Daoy (cell line): ENCODE results near the gene SMNDC1. TPM values are rescaled to one million over a fixed set of nuclear protein-coding genes. Genes with fewer than 3 reads are reported as not detected.
A peak's percentile ranks its signal among the peaks of the same experiment; 100 is the strongest.
"Not testable (repeated sequence)": the region's sequence is repeated elsewhere in the genome, so short reads cannot be mapped to it uniquely, and the experiment has no call there.

Experiments
- DNase-seq: peaks from one replicate; pipeline ENCODE4 v3.0.0-alpha.2; 2015; ENCODE audit warnings: low read depth
- total RNA-seq: library from RNA; depleted of rRNA; stranded (reverse); fragments of >200 nt; shearing (Covaris generic); gene quantifications from 2 replicates; pipeline ENCODE4 v1.2.3, GENCODE V29; 2014

The SMNDC1 gene
- total RNA-seq, 1 experiment from 2014 or later, result 5.8 TPM

DNA sequence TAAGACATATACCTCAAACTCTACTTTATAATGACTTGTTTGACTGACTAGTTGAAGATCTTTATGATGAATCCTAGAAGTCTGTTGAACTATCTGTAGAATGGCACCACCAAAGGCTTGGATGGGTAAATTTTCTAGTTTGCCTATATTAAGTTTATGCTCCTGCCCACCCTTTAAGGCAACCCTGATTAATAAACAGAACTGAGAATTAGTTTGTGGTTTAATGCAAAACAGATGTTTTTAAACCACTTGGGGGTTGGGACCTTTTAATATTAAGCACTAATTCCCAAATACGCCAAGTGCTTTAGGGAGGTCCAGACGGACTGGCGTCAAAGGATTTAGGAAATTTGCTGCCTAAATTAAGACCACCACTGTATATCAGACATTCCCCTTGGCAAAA, 20.5 kb downstream of the SMNDC1 start:
- no peak for DNase-seq

DNA sequence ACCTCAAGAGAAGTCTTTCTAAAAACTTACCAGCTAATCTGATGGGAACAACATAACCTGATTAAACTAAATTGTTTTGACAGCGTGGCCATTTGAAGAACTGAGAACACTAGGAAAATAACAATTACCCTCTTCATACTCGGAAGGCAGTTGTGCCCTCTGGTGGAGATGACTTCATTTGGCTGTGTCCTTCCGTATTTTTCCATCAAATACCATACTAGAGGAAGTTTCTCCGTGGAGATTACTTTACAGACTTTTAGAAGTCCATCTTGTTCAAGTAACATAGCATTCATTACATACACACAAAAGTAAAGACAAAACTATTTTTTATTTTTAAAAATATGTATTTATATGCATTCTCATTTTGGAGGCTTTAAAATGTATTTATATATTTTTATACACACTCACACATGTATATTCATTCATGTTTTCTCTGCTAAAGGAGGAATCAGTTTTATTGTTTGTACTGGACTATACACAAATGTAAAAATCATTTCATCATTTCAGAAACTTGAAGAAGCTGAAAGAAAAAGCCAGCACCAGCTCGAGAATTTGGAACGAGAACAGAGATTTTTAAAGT, 25.2 kb downstream of the SMNDC1 start:
- peak; percentile 44 for DNase-seq

DNA sequence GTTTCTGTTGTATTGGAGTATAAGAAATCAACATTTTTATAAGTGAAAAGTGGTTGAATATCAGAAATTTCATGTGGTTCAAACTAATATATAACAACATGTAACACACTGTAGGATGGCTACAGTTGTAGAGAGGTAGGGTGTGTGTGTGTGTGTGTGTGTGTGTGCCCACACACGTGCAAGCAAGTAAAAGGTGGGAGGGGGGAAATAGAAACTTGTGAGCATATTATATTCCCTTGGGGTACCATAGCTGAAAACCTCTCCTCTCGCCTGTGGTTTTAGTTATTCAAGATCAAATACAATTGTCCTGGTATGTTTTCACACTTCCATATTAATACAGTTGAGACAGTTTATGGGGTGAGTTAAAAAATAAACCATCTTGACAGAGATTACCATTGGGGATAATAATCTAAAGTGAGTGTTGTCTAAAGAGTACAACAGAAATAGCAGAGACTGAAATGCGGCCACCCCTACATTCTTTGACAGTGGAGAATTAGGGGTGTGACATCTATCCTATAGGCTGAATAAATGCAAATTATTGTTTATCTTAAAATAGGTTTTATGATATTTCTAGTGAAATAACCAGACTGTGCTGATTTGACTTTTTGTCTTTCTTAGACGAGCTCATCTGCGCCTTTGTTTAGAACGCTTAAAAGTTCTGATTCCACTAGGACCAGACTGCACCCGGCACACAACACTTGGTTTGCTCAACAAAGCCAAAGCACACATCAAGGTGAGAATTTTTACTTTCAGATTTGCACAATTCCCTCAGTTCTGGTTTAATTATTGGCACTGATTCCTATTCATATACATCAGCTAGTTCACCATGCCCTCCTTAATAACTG, 25.9 kb downstream of the SMNDC1 start:
- DNase-seq, result no peak

GRCh38 chr10:110277591-110277990, 27.1 kb downstream of the SMNDC1 start:
- DNase-seq, result no peak

- no peak for DNase-seq
Observed at GRCh38 chr10:110276603-110277002, 28.1 kb downstream of the SMNDC1 start.

- no peak for DNase-seq
Observed at GRCh38 chr10:110275128-110275729, 29.5 kb downstream of the SMNDC1 start.

- DNase-seq, result no peak
Observed at GRCh38 chr10:110274647-110275046, 30.1 kb downstream of the SMNDC1 start.

- DNase-seq, result no peak
Observed at GRCh38 chr10:110274072-110274627, 30.6 kb downstream of the SMNDC1 start.

- peak; percentile 42 for DNase-seq
Observed at GRCh38 chr10:110273474-110273873, 31.2 kb downstream of the SMNDC1 start.

DNA sequence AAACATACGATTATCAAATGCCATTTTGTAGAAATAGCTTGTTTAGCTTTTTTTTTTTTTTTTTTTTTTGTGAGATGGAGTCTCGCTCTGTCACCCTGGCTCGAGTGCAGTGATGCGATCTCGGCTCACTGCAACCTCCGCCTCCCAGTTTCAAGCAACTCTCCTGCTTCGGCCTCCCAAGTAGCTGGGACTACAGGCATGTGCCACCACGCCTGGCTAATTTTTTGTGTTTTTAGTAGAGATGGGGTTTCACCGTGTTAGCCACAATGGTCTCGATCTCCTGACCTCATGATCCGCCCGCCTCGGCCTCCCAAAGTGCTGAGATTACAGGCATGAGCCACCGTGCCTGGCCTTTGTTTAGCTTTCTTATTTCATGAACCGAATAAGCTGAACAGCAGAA, 31.7 kb downstream of the SMNDC1 start:
- not testable (repeated sequence) for DNase-seq

- DNase-seq, result peak; percentile 15
Observed at GRCh38 chr10:110269374-110270318, 35.1 kb downstream of the SMNDC1 start.

DNA sequence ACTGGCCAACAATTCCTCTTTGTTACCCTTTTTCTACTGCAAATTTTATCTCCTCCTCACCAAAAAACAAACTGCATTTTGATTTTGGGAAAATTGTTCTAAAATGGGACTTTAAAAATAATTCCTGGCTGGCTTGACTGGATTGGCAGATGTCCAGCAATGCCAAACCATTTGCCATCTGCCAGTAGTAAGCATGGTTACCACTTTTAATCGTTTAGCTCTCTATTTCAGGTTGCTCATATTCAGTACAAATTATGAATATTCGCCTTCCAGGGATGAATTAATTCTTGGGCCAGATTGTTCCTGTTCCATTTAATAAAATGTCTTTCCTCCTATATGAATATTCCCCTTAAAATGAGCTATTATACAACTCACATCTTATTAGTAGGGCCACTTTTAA, 35.7 kb downstream of the SMNDC1 start:
- DNase-seq, result no peak

DNA sequence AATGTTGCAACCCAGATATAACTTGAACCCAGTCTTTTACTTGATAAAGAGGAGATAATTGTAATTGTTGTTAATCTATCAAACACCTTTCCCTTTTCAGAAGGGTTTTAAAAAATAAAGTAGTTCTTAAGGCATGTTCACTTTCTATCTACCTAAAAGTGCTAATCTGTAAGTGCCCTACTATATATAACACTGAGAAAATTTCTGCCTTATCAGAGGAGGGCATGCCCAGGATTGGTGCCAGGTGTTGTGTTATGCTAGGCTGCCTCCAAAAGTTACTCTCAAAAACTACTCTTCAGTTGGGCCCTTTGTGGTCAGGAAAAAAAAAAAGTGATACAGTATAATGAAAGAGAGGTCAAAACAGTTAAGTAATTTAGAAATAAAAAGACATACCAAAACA, 36.3 kb downstream of the SMNDC1 start:
- no peak for DNase-seq

GRCh38 chr10:110267276-110267675, 37.4 kb downstream of the SMNDC1 start:
- DNase-seq, result no peak

DNA sequence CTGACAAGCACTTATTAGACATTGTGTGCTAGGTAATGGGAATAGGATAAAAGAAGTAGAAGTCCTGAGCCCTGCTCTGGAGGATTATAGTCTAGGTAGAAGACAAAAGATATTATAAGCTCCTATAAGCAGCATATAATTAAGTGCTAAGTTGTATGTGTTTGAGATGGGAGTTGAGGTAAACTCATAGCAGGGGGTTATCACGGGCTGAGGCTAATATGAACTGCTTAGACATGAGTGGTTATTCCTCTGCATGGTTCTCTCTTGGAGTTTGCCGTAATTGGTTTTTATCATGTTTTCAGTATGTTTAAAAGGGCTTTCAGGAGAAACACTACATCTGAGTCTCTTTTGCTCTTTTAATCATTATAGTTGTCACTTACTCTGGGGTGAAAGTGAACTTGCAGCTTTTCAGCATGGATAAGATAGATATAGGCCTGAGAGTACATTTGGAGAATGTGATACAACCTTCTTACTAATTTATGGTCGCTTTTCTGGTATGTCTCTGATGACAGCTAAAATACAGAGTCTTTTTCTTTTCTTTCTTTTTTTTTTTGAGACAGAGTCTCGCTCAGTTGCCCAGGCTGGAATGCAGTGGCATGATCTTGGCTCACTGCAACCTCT, 39.0 kb downstream of the SMNDC1 start:
- DNase-seq, result no peak

DNA sequence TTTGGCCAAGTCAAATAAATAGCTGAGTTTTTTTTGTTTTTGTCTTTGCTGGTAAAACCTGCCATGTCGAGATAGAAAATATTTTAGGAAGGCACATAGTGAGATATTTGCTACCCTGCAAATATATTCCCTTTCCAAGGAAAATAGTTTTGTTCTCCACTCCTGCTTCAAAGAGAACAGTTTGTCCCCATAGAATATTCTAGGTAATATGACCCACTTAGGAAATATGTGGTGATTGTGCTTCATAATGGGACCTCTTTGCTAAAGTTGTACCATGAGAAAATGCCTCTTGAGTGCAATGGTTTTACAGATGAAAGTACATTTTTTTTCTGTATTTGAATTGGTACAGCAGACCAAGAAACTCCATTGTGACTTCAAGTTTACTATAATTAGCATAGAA, 41.6 kb downstream of the SMNDC1 start:
- DNase-seq, result no peak

- DNase-seq, result no peak
Observed at GRCh38 chr10:110260746-110261477, 43.8 kb downstream of the SMNDC1 start.

GRCh38 chr10:110259317-110259716, 45.4 kb downstream of the SMNDC1 start:
- no peak for DNase-seq

GRCh38 chr10:110258542-110258941, 46.2 kb downstream of the SMNDC1 start:
- DNase-seq, result no peak

GRCh38 chr10:110254467-110254866, 50.3 kb downstream of the SMNDC1 start:
- no peak for DNase-seq
